HepG2 (cell line): Measurements from ENCODE around the gene BCLAF1. TPM values are rescaled to one million over a fixed set of nuclear protein-coding genes. Genes with fewer than 3 reads are reported as not detected.

Source experiments
- CEBPG ChIP-seq: IDR thresholded peaks from 2 replicates; pipeline ENCODE4 v1.6.1; 2016
- ETV5 ChIP-seq: IDR thresholded peaks from 2 replicates; pipeline ENCODE4 v1.6.1; 2018; ENCODE audit warnings: missing biosample characterization, missing genetic modification reagents, inconsistent platforms, borderline replicate concordance
- HDAC1 ChIP-seq: sonication (generic); formaldehyde crosslinking; IDR thresholded peaks from 2 replicates; pipeline ENCODE4 v1.5.1; 2020; ENCODE audit warnings: mild to moderate bottlenecking, missing genetic modification reagents
- HOXA9 ChIP-seq: sonication (generic); formaldehyde crosslinking; IDR thresholded peaks from 2 replicates; pipeline ENCODE4 v1.8.1; 2022; ENCODE audit warnings: missing genetic modification reagents, mild to moderate bottlenecking, moderate library complexity, borderline replicate concordance
- KMT2A ChIP-seq: sonication (generic); formaldehyde crosslinking; IDR thresholded peaks from 2 replicates; pipeline ENCODE4 v1.4.0; 2020; ENCODE audit warnings: missing genetic modification reagents
- NCOR1 ChIP-seq: fragments of 200-600 bp; sonication (generic); IDR thresholded peaks from 2 replicates; pipeline ENCODE4 v1.7.0; 2017; ENCODE audit warnings: antibody characterized with exemption, low read length, borderline replicate concordance
- PRMT3 ChIP-seq: sonication (generic); formaldehyde crosslinking; IDR thresholded peaks from 2 replicates; pipeline ENCODE4 v1.8.1; 2022; ENCODE audit warnings: low read depth, mild to moderate bottlenecking, moderate library complexity, missing genetic modification reagents, borderline replicate concordance
- TEAD3 ChIP-seq: optimal IDR thresholded peaks from 2 replicates; pipeline ENCODE3; 2016; ENCODE audit warnings: borderline replicate concordance
- TOPORS ChIP-seq: sonication (generic); formaldehyde crosslinking; IDR thresholded peaks from 2 replicates; pipeline ENCODE4 v1.8.0; 2023; ENCODE audit warnings: mild to moderate bottlenecking, missing genetic modification reagents
- ZFP1 ChIP-seq: IDR thresholded peaks from 2 replicates; pipeline ENCODE4 v1.6.1; 2016
- ZFP62 ChIP-seq: sonication (generic); formaldehyde crosslinking; IDR thresholded peaks from 2 replicates; pipeline ENCODE4 v1.4.0; 2020; ENCODE audit warnings: missing genetic modification reagents
- ZNF296 ChIP-seq: sonication (generic); formaldehyde crosslinking; conservative IDR thresholded peaks from 2 replicates; pipeline ENCODE4 v1.5.0; 2020; ENCODE audit warnings: mild to moderate bottlenecking, missing genetic modification reagents
- ZNF558 ChIP-seq: sonication (generic); formaldehyde crosslinking; IDR thresholded peaks from 2 replicates; pipeline ENCODE4 v1.9.0; 2022; ENCODE audit warnings: mild to moderate bottlenecking, missing genetic modification reagents, borderline replicate concordance
- ZNF652 ChIP-seq: IDR thresholded peaks from 2 replicates; pipeline ENCODE4 v1.6.1; 2016; ENCODE audit warnings: low read depth, borderline replicate concordance
- polyA plus RNA-seq, 8 experiments: library from polyadenylated mRNA; depleted of rRNA in 3 of 8; stranded (reverse) in 7 of 8; unstranded in 1 of 8; fragments of >200 nt; fragmentation: Illumina TruSeq in 4 of 8; extraction: Trizol in 4 of 8; gene quantifications; 2 replicates each; pipeline versions ENCODE4 v1.2.1 to v1.2.3, GENCODE V29; 2011 to 2016; ENCODE audit warnings: low read depth in 4 of 8, missing spikeins in 1 of 8, mixed read lengths in 1 of 8; ENCODE audit not compliant: insufficient read depth in 1 of 8
- total RNA-seq, 5 experiments: library from RNA; depleted of rRNA; stranded (reverse); fragments of >200 nt; fragmentation: Illumina TruSeq; extraction: Trizol; gene quantifications; 2 replicates each; pipeline ENCODE4 v1.2.3, GENCODE V29; 2016; ENCODE audit warnings: low read depth in 1 of 5
- TF ChIP-seq, protein P1 (sequence below): fragments of 450-650 bp; IDR thresholded peaks from 2 replicates; pipeline ENCODE4 v1.6.1; 2016
- TF ChIP-seq, protein P2 (sequence below): sonication (generic); formaldehyde crosslinking; IDR thresholded peaks from 2 replicates; pipeline ENCODE4 v1.9.0; 2021; ENCODE audit warnings: missing genetic modification reagents, borderline replicate concordance
- TF ChIP-seq, protein P3 (sequence below): sonication (generic); formaldehyde crosslinking; IDR thresholded peaks from 2 replicates; pipeline ENCODE4 v1.4.0; 2020; ENCODE audit warnings: mild to moderate bottlenecking, missing genetic modification reagents
- TF ChIP-seq, protein P4 (sequence below), 2 experiments: sonication (generic) in 1 of 2; formaldehyde crosslinking in 1 of 2; IDR thresholded peaks; 2 replicates each; pipeline versions ENCODE4 v1.5.1 to v1.6.1; 2011 to 2020; ENCODE audit warnings: borderline replicate concordance in 1 of 2, low read depth in 1 of 2, low read length in 1 of 2, mild to moderate bottlenecking in 1 of 2, missing genetic modification reagents in 1 of 2, moderate library complexity in 1 of 2
- TF ChIP-seq, protein P5 (sequence below): sonication (generic); formaldehyde crosslinking; IDR thresholded peaks from 2 replicates; pipeline ENCODE4 v1.5.0; 2020; ENCODE audit warnings: mild to moderate bottlenecking, missing genetic modification reagents

The BCLAF1 gene
- total and polyA plus RNA-seq, 2 of the 13 experiments (the other 11 are each of a cell fraction or from before 2014, with no cell fraction given), result 55.3 to 292 TPM

DNA sequence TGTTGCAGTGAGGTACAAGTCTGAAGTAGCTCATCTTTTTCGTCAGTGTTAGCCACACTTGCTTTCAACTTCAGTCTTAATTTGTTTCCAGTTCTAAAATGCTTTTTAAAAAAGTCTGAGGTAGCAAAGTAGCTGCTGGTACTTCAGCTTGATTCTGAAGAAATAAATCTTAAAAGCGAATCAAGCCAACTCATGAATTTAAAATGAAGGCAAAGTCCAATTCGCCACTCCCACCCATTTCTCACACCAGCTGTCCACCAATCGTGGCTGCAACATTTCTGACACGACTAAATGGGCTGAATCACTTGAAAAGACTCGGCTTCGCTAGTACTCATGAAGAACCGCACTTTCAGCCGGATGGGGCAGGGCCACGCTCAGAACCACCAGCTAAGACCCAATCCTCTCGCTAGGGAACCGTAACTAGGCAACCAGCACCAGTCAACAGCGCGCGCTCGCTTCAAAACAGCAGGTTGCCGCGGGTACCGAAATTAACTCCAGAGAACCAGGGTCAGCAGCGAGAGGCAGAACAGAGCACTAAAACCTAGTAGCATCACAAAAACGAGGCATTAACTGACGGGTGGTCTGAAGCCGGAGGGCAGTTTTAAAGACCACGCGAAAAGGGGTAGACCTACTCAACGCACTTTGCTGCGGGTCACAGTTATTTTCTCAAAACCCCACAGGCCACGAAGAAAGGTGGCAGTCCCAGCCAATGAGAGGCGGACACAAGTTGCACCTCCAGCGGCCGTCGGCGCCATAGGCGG lies 900 bp downstream of the BCLAF1 start (continued):
- TF ChIP-seq ZNF652 (CRISPR knock-in tag) (0 out of 2 replicates have a peak, but pooled peaks have one; percentile 1), KMT2A (peak; percentile 78; the same call in 1 of the 2 replicates), HDAC1 (peak; percentile 77; the same call in 1 of the 2 replicates), HOXA9 (CRISPR knock-in tag) (0 out of 2 replicates have a peak, but pooled peaks have one; percentile 14), CEBPG (CRISPR knock-in tag) (no peak), NCOR1 (peak; percentile 82), ZFP62 (no peak), TOPORS (CRISPR knock-in tag) (peak; percentile 57; the same call in 1 of the 2 replicates), ZNF558 (CRISPR knock-in tag) (no peak), ZFP1 (CRISPR knock-in tag) (peak; percentile 18; the same call in 1 of the 2 replicates), ETV5 (peak; percentile 17; the same call in 1 of the 2 replicates), TEAD3 (CRISPR knock-in tag) (peak; percentile 6), PRMT3 (0 out of 2 replicates have a peak, but pooled peaks have one; percentile 13), ZNF296 (CRISPR knock-in tag) (no peak)
- TF ChIP-seq, protein P1, sequence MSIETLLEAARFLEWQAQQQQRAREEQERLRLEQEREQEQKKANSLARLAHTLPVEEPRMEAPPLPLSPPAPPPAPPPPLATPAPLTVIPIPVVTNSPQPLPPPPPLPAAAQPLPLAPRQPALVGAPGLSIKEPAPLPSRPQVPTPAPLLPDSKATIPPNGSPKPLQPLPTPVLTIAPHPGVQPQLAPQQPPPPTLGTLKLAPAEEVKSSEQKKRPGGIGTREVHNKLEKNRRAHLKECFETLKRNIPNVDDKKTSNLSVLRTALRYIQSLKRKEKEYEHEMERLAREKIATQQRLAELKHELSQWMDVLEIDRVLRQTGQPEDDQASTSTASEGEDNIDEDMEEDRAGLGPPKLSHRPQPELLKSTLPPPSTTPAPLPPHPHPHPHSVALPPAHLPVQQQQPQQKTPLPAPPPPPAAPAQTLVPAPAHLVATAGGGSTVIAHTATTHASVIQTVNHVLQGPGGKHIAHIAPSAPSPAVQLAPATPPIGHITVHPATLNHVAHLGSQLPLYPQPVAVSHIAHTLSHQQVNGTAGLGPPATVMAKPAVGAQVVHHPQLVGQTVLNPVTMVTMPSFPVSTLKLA, result 0 out of 2 replicates have a peak, but pooled peaks have one; percentile 24
- TF ChIP-seq, protein P2, sequence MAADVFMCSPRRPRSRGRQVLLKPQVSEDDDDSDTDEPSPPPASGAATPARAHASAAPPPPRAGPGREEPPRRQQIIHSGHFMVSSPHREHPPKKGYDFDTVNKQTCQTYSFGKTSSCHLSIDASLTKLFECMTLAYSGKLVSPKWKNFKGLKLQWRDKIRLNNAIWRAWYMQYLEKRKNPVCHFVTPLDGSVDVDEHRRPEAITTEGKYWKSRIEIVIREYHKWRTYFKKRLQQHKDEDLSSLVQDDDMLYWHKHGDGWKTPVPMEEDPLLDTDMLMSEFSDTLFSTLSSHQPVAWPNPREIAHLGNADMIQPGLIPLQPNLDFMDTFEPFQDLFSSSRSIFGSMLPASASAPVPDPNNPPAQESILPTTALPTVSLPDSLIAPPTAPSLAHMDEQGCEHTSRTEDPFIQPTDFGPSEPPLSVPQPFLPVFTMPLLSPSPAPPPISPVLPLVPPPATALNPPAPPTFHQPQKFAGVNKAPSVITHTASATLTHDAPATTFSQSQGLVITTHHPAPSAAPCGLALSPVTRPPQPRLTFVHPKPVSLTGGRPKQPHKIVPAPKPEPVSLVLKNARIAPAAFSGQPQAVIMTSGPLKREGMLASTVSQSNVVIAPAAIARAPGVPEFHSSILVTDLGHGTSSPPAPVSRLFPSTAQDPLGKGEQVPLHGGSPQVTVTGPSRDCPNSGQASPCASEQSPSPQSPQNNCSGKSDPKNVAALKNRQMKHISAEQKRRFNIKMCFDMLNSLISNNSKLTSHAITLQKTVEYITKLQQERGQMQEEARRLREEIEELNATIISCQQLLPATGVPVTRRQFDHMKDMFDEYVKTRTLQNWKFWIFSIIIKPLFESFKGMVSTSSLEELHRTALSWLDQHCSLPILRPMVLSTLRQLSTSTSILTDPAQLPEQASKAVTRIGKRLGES, result no peak
- TF ChIP-seq, protein P3, sequence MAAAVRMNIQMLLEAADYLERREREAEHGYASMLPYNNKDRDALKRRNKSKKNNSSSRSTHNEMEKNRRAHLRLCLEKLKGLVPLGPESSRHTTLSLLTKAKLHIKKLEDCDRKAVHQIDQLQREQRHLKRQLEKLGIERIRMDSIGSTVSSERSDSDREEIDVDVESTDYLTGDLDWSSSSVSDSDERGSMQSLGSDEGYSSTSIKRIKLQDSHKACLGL (CRISPR knock-in tag), result 0 out of 2 replicates have a peak, but pooled peaks have one; percentile 15
- TF ChIP-seq, protein P4, sequence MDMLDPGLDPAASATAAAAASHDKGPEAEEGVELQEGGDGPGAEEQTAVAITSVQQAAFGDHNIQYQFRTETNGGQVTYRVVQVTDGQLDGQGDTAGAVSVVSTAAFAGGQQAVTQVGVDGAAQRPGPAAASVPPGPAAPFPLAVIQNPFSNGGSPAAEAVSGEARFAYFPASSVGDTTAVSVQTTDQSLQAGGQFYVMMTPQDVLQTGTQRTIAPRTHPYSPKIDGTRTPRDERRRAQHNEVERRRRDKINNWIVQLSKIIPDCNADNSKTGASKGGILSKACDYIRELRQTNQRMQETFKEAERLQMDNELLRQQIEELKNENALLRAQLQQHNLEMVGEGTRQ (IDR thresholded peaks at IDR 0.05; ENCODE audit: low read depth, low read length), result no peak
- TF ChIP-seq, protein P4 (CRISPR knock-in tag; IDR thresholded peaks at IDR 0.05; ENCODE audit: borderline replicate concordance), result no peak
- TF ChIP-seq, protein P5, sequence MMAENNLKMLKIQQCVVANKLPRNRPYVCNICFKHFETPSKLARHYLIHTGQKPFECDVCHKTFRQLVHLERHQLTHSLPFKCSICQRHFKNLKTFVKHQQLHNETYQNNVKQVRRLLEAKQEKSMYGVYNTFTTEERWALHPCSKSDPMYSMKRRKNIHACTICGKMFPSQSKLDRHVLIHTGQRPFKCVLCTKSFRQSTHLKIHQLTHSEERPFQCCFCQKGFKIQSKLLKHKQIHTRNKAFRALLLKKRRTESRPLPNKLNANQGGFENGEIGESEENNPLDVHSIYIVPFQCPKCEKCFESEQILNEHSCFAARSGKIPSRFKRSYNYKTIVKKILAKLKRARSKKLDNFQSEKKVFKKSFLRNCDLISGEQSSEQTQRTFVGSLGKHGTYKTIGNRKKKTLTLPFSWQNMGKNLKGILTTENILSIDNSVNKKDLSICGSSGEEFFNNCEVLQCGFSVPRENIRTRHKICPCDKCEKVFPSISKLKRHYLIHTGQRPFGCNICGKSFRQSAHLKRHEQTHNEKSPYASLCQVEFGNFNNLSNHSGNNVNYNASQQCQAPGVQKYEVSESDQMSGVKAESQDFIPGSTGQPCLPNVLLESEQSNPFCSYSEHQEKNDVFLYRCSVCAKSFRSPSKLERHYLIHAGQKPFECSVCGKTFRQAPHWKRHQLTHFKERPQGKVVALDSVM (CRISPR knock-in tag), result peak; percentile 8; the same call in 1 of the 2 replicates
